Left ventricle myocardium inferior (tissue), 1 donor: Measurements from ENCODE around the gene TAF10. TPM values are rescaled to one million over a fixed set of nuclear protein-coding genes. Genes with fewer than 3 reads are reported as not detected.

Source experiments
- DNase-seq: peaks from one replicate; pipeline ENCODE4 v3.0.0-alpha.2; 2020
- H3K27ac ChIP-seq: fragments of 200-600 bp; replicated peaks from 2 replicates; pipeline ENCODE4 v1.8.0; 2021
- H3K27me3 ChIP-seq: fragments of 200-600 bp; 2 replicates; pipeline ENCODE4 v1.8.0; 2021; ENCODE audit warnings: low read depth
- H3K36me3 ChIP-seq: fragments of 200-600 bp; 2 replicates; pipeline ENCODE4 v1.8.0; 2021
- H3K4me1 ChIP-seq: fragments of 200-600 bp; 2 replicates; pipeline ENCODE4 v1.8.0; 2021
- H3K4me3 ChIP-seq: fragments of 200-600 bp; 2 replicates; pipeline ENCODE4 v1.8.0; 2021; ENCODE audit warnings: mild to moderate bottlenecking, moderate library complexity
- H3K9me3 ChIP-seq: fragments of 200-600 bp; replicated peaks from 2 replicates; pipeline ENCODE4 v1.8.0; 2021
- intact Hi-C: fragments of 100-400 bp; cut with micrococcal nuclease; formaldehyde crosslinking; loops from one replicate; pipeline ENCODE4 v1.11.0; 2022
- total RNA-seq: library from RNA; stranded (reverse); fragmentation: NEBNext Ultra II Directional; extraction: Animal tissue kit (Norgen Biotek cat#: 25700); gene quantifications from one replicate; pipeline ENCODE4 v1.2.1, GENCODE V29; 2021
- TF ChIP-seq, protein P1 (sequence below): fragments of 200-600 bp; IDR thresholded peaks from 2 replicates; pipeline ENCODE4 v1.8.0; 2021; ENCODE audit warnings: antibody characterized with exemption, mild to moderate bottlenecking, borderline replicate concordance
- donor health status: DM: no; HTN: yes; CAD: no; lungs with severe emphysema.

The TAF10 gene
- total RNA-seq, 1 donor from 2014 or later, result 106 TPM

GRCh38 chr11:6586434-6587359 lies 25.3 kb downstream of the TAF10 start:
- peaks cover 31% of the 10 kb centered on the region for H3K9me3 ChIP-seq
- no peak for DNase-seq
- H3K4me3 ChIP-seq, result peak overlapping the region; percentile 47
- H3K4me1 ChIP-seq, result peaks cover 22% of the 10 kb centered on the region
- no peaks in the 10 kb centered on the region for H3K27me3 ChIP-seq
- intact Hi-C loops, result no loop called here
- TF ChIP-seq, protein P1, sequence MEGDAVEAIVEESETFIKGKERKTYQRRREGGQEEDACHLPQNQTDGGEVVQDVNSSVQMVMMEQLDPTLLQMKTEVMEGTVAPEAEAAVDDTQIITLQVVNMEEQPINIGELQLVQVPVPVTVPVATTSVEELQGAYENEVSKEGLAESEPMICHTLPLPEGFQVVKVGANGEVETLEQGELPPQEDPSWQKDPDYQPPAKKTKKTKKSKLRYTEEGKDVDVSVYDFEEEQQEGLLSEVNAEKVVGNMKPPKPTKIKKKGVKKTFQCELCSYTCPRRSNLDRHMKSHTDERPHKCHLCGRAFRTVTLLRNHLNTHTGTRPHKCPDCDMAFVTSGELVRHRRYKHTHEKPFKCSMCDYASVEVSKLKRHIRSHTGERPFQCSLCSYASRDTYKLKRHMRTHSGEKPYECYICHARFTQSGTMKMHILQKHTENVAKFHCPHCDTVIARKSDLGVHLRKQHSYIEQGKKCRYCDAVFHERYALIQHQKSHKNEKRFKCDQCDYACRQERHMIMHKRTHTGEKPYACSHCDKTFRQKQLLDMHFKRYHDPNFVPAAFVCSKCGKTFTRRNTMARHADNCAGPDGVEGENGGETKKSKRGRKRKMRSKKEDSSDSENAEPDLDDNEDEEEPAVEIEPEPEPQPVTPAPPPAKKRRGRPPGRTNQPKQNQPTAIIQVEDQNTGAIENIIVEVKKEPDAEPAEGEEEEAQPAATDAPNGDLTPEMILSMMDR, result no peak
- peak overlapping the region; percentile 52 for H3K27ac ChIP-seq
- H3K36me3 ChIP-seq, result peaks cover 9% of the 10 kb centered on the region

- intact Hi-C loops, result no loop called here
- Histone ChIP-seq H3K4me3 (no peak overlapping the region), H3K9me3 (peaks cover 31% of the 10 kb centered on the region), H3K36me3 (peaks cover 6% of the 10 kb centered on the region), H3K27ac (no peak overlapping the region), H3K27me3 (no peaks in the 10 kb centered on the region), H3K4me1 (peaks cover 28% of the 10 kb centered on the region)
- no peak for DNase-seq
- TF ChIP-seq, protein P1, result no peak
Measured at GRCh38 chr11:6584528-6584927, 27.5 kb downstream of the TAF10 start.

DNA sequence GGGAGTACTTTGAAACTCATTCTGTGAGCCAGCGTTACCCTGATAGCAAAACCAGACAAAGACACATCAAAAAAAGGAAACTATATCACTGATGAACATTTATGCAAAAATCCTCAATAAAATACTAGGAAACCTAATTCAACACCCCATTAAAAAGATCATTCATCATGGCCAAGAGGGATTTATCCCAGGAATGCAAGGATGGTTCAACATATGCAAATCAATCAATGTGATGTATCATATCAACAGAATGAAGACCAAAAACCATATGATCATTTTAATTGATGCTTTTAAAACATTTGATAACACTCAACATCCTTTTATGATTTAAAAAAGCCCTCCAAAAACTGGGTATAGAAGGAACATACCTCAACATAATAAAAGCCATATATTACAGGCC lies 28.4 kb downstream of the TAF10 start:
- intact Hi-C loops, result no loop called here
- no peak overlapping the region for H3K27ac ChIP-seq
- H3K36me3 ChIP-seq, result peaks cover 6% of the 10 kb centered on the region
- no peak overlapping the region for H3K4me3 ChIP-seq
- no peak for DNase-seq
- peaks cover 31% of the 10 kb centered on the region for H3K9me3 ChIP-seq
- TF ChIP-seq, protein P1, result no peak
- H3K4me1 ChIP-seq, result peaks cover 35% of the 10 kb centered on the region
- H3K27me3 ChIP-seq, result no peaks in the 10 kb centered on the region

DNA sequence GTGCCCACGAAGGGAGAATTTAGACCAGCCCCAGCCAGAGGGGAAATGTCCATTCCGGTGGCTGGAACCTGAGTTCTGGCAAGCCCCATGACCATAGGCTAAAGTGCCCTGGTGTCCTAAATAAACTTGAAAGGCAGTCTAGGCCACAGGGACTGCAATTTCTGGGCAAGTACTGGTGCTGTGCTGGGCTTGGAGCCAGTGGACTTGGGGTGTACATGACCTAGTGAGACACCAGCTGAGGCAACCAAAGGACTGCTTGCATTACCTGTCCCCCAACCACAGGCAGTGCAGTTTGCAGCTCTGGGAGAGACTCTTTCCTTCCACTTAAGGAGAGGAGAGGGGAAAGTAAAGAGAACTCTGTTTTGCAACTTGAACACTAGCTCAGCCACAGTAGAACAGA lies 32.3 kb downstream of the TAF10 start:
- Histone ChIP-seq H3K9me3 (peaks cover 29% of the 10 kb centered on the region), H3K4me1 (peaks cover 38% of the 10 kb centered on the region), H3K36me3 (peaks cover 5% of the 10 kb centered on the region), H3K27ac (peak overlapping the region; percentile 13), H3K27me3 (no peaks in the 10 kb centered on the region), H3K4me3 (no peak overlapping the region)
- TF ChIP-seq, protein P1, result no peak
- intact Hi-C loops, result no loop called here
- no peak for DNase-seq

DNA sequence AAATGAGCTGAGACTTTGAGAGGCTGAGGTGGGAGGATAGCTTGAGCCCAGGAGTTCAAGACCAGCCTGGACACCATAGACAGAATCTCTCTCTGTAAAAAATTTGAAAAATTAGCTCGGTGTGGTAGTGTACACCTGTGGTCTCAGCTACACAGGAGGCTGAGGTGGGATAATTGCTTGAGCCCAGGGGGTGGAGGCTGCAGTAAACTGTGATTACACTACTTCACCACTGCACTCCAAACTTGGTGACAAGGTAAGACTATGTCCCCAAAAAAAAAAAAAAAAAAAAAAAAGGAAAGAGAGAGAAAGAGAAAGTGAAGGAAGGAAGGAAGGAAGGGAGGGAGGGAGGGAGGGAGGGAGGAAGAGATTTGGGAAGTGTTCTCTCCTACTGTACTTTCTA lies 33.9 kb downstream of the TAF10 start:
- intact Hi-C loops, result no loop called here
- H3K4me3 ChIP-seq, result no peak overlapping the region
- no peak for DNase-seq
- H3K36me3 ChIP-seq, result no peaks in the 10 kb centered on the region
- peaks cover 14% of the 10 kb centered on the region for H3K9me3 ChIP-seq
- H3K4me1 ChIP-seq, result peaks cover 38% of the 10 kb centered on the region
- H3K27me3 ChIP-seq, result no peaks in the 10 kb centered on the region
- no peak overlapping the region for H3K27ac ChIP-seq
- TF ChIP-seq, protein P1, result no peak
